Activated CD4-positive, alpha-beta T cell treated with anti-CD3 and anti-CD28 coated beads, Interleukin-2, amount 50 U/mL, for 24 hours (primary cell): ENCODE data around the gene PDK1.
A peak's percentile ranks its signal among the peaks of the same experiment; 100 is the strongest.
"Not testable (repeated sequence)": the region's sequence is repeated elsewhere in the genome, so short reads cannot be mapped to it uniquely, and the experiment has no call there.

Source experiments
- DNase-seq, 2 donors: peaks; one replicate each; pipeline ENCODE4 v3.0.0-alpha.2; 2020; ENCODE audit warnings: low read depth in 1 of 2, low spot score in 1 of 2

Gene PDK1

GRCh38 chr2:172555522-172556283 lies at the start of gene PDK1:
Gene PDK1, plus strand, starts transcription at chr2:172556090. Its CDS starts 61 bp downstream, at chr2:172556151.
- peak; percentile 86 to 87 for DNase-seq

DNA sequence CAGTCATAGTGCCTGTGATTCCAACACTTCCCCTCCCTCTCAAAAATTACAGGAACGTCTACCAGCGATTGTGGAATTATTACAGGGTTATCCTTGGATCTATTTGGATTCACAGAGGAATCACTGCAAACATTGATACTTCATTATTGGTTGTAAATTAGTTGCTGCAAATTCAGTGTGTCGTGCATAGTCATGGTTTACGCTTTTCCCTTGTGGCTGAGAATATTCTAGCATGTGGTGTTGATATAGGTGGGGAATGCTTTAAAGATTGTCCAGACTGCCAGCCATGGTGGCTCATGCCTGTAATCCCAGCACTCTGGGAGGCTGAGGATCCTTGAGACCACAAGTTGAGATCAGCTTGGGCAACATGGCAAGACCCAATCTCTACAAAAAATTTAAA lies 48.7 kb upstream of the PDK1 start:
- DNase-seq = no peak

DNA sequence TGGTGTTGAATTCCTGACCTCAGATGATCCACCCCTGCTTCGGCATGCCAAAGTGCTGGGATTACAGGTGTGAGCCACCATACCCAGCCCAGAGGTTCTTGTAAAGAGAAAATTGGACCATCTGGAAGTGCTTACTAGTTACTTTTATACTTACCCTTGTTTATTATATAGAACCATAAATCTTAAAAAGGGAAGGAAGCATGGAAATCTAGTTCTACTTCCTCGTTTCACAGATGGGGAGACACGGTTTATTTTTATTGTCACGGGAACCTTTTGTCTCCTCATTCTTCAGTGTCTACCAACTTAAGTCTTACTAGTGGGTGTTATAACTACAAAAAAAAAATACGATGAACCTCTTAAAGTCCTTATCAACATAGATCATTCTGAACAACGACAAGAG lies 45.8 kb upstream of the PDK1 start:
- DNase-seq = no peak

GRCh38 chr2:172510548-172510947 lies 45.3 kb upstream of the PDK1 start:
- DNase-seq = no peak

GRCh38 chr2:172512810-172513523 lies 42.9 kb upstream of the PDK1 start:
- no peak for DNase-seq

DNA sequence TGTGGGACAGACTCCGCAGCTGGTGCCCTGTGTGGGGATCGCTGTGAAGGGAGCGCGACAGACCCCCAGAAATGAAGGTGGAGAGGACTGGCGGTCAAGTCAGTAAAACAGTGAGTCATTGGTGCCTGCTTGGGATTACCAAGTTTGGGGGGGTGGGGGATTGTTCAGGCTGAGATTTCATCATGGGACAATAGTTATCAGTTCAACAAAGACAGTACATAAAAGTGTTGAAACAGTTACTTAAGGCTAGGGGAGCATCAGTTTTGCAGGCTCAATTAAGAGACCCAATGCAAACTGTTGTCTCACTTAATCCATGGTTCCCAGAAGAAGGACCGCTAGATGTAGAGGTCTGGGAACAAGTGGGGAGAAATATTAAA lies 42.4 kb upstream of the PDK1 start:
- DNase-seq = no peak

- DNase-seq = no peak
Observed at GRCh38 chr2:172513935-172514586, 41.8 kb upstream of the PDK1 start.

GRCh38 chr2:172516299-172516698 lies 39.6 kb upstream of the PDK1 start:
- no peak for DNase-seq

DNA sequence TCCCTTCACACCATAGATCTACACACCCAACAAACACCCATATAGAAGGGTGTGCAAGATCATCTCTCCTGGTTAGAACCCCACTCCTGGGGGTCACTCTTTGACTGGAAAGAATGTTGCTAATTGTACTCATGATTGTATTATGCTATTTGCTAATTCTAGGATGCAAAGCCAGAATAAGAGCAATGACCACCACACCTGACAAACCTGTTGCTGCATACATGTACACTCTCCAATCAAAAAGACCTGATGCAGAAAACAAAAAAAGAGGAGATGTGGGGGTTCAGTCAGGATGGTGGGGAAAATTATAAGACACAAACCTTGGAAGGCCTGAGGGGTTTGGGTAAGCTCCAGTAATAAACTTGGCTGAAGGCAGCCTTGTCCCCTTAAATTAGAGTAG lies 36.9 kb upstream of the PDK1 start:
- no peak for DNase-seq

DNA sequence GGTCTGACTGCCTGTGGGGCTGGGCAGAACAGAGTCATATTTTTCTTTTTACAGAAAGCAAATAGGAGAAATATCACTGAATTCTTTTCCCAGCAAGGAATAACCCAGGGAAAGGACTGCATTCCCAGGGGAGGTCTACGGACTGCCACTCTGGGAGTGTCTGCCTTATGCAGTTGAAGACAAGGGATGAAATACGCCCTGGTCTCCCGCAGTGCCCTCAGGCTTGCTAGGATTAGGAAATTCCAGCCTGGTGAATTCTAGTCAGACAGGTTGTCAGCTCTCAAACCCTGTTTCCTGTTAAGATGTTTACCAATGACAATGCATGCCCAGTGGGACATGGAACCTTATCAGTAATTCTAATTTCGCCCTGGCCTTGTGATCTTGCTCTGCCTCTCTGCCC lies 30.3 kb upstream of the PDK1 start:
- DNase-seq = no peak

GRCh38 chr2:172531309-172531708 lies 24.6 kb upstream of the PDK1 start:
- DNase-seq = no peak

- DNase-seq = not testable (repeated sequence)
Observed at GRCh38 chr2:172532461-172532860, 23.4 kb upstream of the PDK1 start.

- no peak for DNase-seq
Observed at GRCh38 chr2:172533687-172534086, 22.2 kb upstream of the PDK1 start.

DNA sequence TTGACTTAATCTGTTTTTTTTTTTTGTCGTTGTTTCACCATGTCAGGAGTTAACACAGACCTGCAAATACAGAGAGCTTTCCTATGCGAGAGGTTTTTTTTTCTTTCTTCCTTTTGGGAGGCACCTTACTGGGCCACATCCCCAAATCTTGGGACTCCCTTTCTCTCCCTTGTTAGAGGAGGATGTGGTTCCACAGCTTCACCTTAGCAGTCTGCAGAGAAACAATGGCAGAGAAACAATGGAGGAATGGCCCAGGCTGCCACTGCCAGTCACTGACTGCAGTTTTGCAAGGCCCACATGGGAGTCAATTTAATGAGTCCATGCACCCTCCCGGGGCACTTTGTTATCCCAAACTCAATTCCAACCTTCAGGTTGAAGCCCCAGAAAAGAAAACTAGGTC lies 20.8 kb upstream of the PDK1 start:
- no peak for DNase-seq

GRCh38 chr2:172537851-172538250 lies 18.0 kb upstream of the PDK1 start:
- DNase-seq = not testable (repeated sequence)

DNA sequence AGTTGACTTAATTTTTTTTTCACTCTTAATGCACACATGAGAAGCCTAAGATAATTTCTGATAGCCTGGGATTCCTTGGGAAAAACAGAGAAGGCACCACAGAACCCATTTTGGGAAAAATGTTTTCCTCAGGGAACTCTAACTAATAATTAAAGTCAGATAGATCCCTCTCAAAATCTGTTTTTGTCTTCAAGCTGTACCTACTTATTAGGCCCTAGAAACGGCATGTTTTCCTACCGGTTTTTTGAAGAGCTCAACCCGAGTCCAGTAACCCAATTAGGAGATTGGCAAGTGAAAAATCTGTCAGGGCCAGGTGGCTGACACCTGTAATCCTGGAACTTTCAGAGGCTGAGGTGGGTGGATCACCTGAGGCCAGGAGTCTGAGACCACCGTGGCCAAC lies 16.1 kb upstream of the PDK1 start:
- DNase-seq = no peak

GRCh38 chr2:172540421-172540820 lies 15.5 kb upstream of the PDK1 start:
- no peak for DNase-seq

DNA sequence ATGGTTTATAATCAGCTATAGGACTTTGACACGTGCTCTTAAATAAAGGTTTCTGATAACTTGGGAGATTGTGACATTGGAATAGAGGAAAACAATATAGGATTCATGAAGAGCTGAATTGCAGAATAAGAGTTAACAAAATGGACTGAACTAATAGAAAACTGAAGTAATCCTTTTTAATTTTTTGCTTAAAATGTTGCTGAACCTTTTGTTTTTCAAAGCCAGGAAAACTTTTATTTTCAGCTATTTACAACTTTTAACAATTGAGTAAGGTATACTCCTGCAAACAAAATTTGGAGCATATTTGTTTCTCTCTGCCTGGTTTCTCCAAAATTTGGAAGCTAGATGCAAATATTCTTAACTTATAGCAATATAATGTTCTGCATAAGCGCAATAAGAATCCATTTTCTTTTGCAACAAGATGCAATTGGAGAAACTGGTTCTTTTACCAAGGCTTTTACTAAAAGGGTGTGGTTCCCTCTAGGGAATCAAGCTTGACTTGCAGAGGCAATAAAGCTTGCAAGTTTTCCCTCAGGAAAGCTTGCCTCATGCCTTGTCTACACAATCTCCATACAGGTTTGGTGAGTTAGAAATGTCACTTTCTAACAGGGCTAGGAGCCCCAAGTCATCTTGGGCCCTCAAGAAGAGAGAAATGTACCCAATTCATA lies 10.3 kb upstream of the PDK1 start:
- no peak for DNase-seq

GRCh38 chr2:172549131-172549530 lies 6.8 kb upstream of the PDK1 start:
- no peak for DNase-seq

DNA sequence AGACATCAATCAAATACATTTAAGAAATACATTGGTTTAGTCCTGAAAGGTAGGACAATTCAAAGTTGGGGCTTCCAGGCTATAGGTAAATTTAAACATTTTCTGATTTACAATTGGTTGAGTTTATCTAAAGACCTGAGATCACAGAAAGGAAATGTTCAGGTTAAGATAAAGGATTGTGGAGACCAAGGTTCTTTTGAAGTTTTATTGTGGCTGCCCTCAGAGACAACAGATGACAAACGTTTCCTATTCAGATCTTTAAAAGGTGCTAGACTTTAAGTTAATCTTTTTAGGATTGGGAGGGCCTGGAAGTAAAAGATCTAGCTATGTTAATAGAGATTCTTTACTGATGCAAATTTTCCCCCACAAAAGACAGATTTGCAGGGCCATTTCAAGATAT lies 6.1 kb upstream of the PDK1 start:
- DNase-seq = not testable (repeated sequence)

- no peak for DNase-seq
Observed at GRCh38 chr2:172550419-172550818, 5.5 kb upstream of the PDK1 start.

- DNase-seq = no peak
Observed at GRCh38 chr2:172551271-172551670, 4.6 kb upstream of the PDK1 start.
